ENCODE results near the gene CDH13. TPM values are rescaled to one million over a fixed set of nuclear protein-coding genes. Genes with fewer than 3 reads are reported as not detected.

The CDH13 gene
- total RNA-seq, 1 donor, result 102 TPM

DNA sequence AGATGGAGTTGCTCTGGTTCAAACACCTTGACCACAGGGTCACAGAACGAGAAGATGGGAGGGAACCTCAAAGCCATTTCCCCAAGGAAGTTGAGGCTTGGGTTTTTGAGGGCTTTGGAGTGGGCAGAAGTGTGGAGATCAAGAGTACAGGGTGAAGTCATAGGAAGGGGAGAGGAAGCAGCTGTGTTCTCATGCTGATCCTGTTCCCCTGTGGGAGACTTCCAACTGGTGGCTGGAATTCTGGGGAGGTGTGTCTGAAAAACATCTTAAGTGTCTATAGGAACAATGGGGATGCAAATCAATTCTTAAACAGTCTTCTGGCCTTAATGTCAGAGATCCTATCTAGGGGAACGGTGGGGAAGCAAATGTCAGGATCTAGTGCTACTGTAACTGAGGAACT is 1142.2 kb downstream of the CDH13 start:
- no peak overlapping the region for H2AFZ ChIP-seq (ENCODE audit: low read length)
- H4K20me1 ChIP-seq (ENCODE audit: insufficient read depth, low read length), result no peaks in the 10 kb centered on the region
- H3K27me3 ChIP-seq (ENCODE audit: insufficient read depth, low read length), result no peaks in the 10 kb centered on the region
- no peak for DNase-seq (ENCODE audit: insufficient read length, low spot score, missing footprints)
- no peak overlapping the region for H3K4me3 ChIP-seq (ENCODE audit: insufficient read depth, low read length)
- H3K9me3 ChIP-seq (ENCODE audit: low read depth, low read length), result no peaks in the 10 kb centered on the region
- no peaks in the 10 kb centered on the region for H3K36me3 ChIP-seq (ENCODE audit: insufficient read depth, low read length)
- H3K4me1 ChIP-seq (ENCODE audit: insufficient read depth, low read length), result no peaks in the 10 kb centered on the region
- H3K4me2 ChIP-seq (ENCODE audit: insufficient read depth, low read length), result no peak overlapping the region
- TF ChIP-seq, protein P1, sequence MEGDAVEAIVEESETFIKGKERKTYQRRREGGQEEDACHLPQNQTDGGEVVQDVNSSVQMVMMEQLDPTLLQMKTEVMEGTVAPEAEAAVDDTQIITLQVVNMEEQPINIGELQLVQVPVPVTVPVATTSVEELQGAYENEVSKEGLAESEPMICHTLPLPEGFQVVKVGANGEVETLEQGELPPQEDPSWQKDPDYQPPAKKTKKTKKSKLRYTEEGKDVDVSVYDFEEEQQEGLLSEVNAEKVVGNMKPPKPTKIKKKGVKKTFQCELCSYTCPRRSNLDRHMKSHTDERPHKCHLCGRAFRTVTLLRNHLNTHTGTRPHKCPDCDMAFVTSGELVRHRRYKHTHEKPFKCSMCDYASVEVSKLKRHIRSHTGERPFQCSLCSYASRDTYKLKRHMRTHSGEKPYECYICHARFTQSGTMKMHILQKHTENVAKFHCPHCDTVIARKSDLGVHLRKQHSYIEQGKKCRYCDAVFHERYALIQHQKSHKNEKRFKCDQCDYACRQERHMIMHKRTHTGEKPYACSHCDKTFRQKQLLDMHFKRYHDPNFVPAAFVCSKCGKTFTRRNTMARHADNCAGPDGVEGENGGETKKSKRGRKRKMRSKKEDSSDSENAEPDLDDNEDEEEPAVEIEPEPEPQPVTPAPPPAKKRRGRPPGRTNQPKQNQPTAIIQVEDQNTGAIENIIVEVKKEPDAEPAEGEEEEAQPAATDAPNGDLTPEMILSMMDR (IDR thresholded peaks at IDR 0.05; ENCODE audit: extremely low read depth, low read depth, low read length), result no peak
- H3K79me2 ChIP-seq (ENCODE audit: insufficient read depth, low read length), result no peaks in the 10 kb centered on the region
- no peak overlapping the region for H3K27ac ChIP-seq (ENCODE audit: low read depth, low read length)

DNA sequence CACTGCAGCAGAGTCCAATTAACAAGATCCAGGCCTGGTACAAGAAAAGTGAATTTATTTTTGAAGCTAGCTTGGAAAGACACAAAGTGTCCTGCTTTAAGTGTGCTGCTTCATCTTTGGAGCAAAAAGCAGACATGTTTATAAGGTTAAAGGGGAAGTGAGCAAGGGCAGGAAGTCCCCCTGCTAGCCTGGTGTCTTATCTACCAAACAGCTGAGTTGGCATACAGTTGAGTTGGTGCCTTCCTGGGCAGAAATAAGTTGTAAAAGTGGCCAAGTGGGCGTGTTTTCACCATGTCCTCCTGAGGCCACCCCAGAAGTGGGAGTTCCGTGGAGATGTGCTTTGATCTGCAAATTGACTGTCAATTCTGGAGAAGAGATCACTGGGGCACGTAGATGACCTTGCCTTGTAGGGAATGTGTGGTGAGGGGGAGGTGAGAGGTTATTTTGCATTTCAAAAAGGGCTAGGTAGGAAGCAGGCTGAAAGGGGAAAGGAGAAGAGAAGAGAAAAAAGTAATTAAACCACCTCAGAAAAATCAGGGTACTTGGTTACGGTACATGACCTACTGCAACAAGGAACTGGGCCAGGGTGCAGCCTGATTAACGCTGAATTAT is 1142.7 kb downstream of the CDH13 start:
- Histone ChIP-seq H3K9me3 (ENCODE audit: low read depth, low read length) (no peaks in the 10 kb centered on the region), H3K4me2 (ENCODE audit: insufficient read depth, low read length) (no peak overlapping the region), H3K79me2 (ENCODE audit: insufficient read depth, low read length) (no peaks in the 10 kb centered on the region), H3K36me3 (ENCODE audit: insufficient read depth, low read length) (no peaks in the 10 kb centered on the region), H3K4me1 (ENCODE audit: insufficient read depth, low read length) (no peaks in the 10 kb centered on the region), H2AFZ (ENCODE audit: low read length) (no peak overlapping the region), H3K27me3 (ENCODE audit: insufficient read depth, low read length) (no peaks in the 10 kb centered on the region), H3K27ac (ENCODE audit: low read depth, low read length) (no peak overlapping the region), H3K4me3 (ENCODE audit: insufficient read depth, low read length) (no peak overlapping the region), H4K20me1 (ENCODE audit: insufficient read depth, low read length) (no peaks in the 10 kb centered on the region)
- no peak for DNase-seq (ENCODE audit: insufficient read length, low spot score, missing footprints)
- TF ChIP-seq, protein P1 (IDR thresholded peaks at IDR 0.05; ENCODE audit: extremely low read depth, low read depth, low read length), result no peak

DNA sequence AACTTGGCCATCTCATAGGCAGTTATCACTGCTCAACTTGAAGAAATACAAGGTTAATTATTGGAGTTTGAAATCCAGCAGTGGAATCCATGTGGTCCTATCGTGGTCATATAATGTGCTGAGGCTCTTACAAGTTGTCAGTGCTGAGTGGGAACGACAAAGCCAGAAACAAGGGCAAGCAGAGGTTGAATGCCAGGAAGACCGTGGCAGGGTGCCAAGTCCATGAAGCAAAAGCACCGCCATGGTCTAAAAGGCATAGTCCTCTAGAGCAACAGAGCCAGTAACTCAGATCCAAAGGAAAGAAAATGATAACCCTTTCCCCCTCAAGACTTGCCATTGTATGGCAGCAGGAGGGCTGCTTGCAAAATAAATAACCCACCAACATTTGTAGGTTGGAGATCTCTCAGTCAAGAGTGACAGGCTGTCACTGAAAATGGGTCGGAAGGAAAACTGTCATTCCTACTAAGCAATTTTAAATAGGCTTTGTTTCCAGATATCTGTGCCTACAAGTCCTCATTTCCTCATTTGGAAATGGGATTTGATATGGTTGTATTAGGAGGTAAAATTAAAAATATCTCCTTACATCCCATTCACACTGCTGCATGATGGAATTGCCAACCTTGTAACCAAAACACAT is 1144.7 kb downstream of the CDH13 start:
- Histone ChIP-seq H3K4me2 (ENCODE audit: insufficient read depth, low read length) (no peak overlapping the region), H3K27me3 (ENCODE audit: insufficient read depth, low read length) (no peaks in the 10 kb centered on the region), H3K27ac (ENCODE audit: low read depth, low read length) (no peak overlapping the region), H3K4me1 (ENCODE audit: insufficient read depth, low read length) (no peaks in the 10 kb centered on the region), H4K20me1 (ENCODE audit: insufficient read depth, low read length) (no peaks in the 10 kb centered on the region), H3K9me3 (ENCODE audit: low read depth, low read length) (no peaks in the 10 kb centered on the region), H3K36me3 (ENCODE audit: insufficient read depth, low read length) (no peaks in the 10 kb centered on the region), H3K79me2 (ENCODE audit: insufficient read depth, low read length) (no peaks in the 10 kb centered on the region), H3K4me3 (ENCODE audit: insufficient read depth, low read length) (no peak overlapping the region), H2AFZ (ENCODE audit: low read length) (no peak overlapping the region)
- no peak for DNase-seq (ENCODE audit: insufficient read length, low spot score, missing footprints)
- TF ChIP-seq, protein P1 (IDR thresholded peaks at IDR 0.05; ENCODE audit: extremely low read depth, low read depth, low read length), result no peak

DNA sequence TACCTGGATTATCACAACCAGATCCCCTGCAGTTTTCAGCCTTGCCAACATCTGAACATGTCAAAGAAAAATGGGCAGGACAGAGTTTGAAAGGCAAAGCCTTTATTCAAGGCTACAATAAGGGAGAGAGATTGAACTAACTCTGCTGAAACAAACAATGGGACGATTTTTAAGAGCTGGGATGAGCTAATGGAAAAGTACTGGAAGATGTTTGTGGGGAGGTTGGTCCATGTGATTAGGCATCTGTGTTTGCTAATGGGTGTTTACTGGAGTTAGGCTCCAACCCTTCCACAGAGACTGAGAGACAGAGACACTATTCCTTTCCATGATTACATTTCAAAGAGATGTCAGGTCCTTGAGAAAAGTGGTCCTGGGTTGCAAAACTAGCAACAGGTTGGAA is 1146.0 kb downstream of the CDH13 start:
- no peaks in the 10 kb centered on the region for H3K36me3 ChIP-seq (ENCODE audit: insufficient read depth, low read length)
- no peak overlapping the region for H3K4me3 ChIP-seq (ENCODE audit: insufficient read depth, low read length)
- H3K27me3 ChIP-seq (ENCODE audit: insufficient read depth, low read length), result peaks cover 6% of the 10 kb centered on the region
- no peak overlapping the region for H3K27ac ChIP-seq (ENCODE audit: low read depth, low read length)
- H2AFZ ChIP-seq (ENCODE audit: low read length), result no peak overlapping the region
- no peaks in the 10 kb centered on the region for H3K79me2 ChIP-seq (ENCODE audit: insufficient read depth, low read length)
- DNase-seq (ENCODE audit: insufficient read length, low spot score, missing footprints), result no peak
- TF ChIP-seq, protein P1 (IDR thresholded peaks at IDR 0.05; ENCODE audit: extremely low read depth, low read depth, low read length), result no peak
- no peaks in the 10 kb centered on the region for H3K9me3 ChIP-seq (ENCODE audit: low read depth, low read length)
- H3K4me2 ChIP-seq (ENCODE audit: insufficient read depth, low read length), result no peak overlapping the region
- H4K20me1 ChIP-seq (ENCODE audit: insufficient read depth, low read length), result no peaks in the 10 kb centered on the region
- no peaks in the 10 kb centered on the region for H3K4me1 ChIP-seq (ENCODE audit: insufficient read depth, low read length)
